Endodermal cell (in vitro differentiated cells): ENCODE results near the gene CSNK1G1. TPM values are rescaled to one million over a fixed set of nuclear protein-coding genes. Genes with fewer than 3 reads are reported as not detected.

Experiments used
- DNase-seq: peaks from one replicate; pipeline ENCODE4 v3.0.0-alpha.2; 2017
- H3K27ac ChIP-seq: 2 replicates; pipeline ENCODE4 v1.5.1; 2013; ENCODE audit warnings: mild to moderate bottlenecking, low read depth, low read length, moderate library complexity
- H3K27me3 ChIP-seq: 2 replicates; pipeline ENCODE4 v1.6.1; 2013; ENCODE audit warnings: mild to moderate bottlenecking, low read length, moderate library complexity; ENCODE audit not compliant: insufficient read depth, control insufficient read depth, poor library complexity, severe bottlenecking
- H3K36me3 ChIP-seq: 2 replicates; pipeline ENCODE4 v1.7.0; 2013; ENCODE audit warnings: mild to moderate bottlenecking, low read length, moderate library complexity; ENCODE audit not compliant: control insufficient read depth, insufficient read depth
- H3K4me1 ChIP-seq: one replicate; pipeline ENCODE4 v1.7.0; 2013; ENCODE audit warnings: low read length; ENCODE audit not compliant: control insufficient read depth, insufficient read depth
- H3K4me3 ChIP-seq: 2 replicates; pipeline ENCODE4 v1.5.1; 2013; ENCODE audit warnings: mild to moderate bottlenecking, low read length, moderate library complexity
- H3K9ac ChIP-seq: 2 replicates; pipeline ENCODE4 v1.6.1; 2013; ENCODE audit warnings: mild to moderate bottlenecking, low read length, moderate library complexity; ENCODE audit not compliant: poor library complexity, severe bottlenecking; ENCODE audit errors: extremely low read depth
- H3K9me3 ChIP-seq: 2 replicates; pipeline ENCODE4 v1.6.1; 2013; ENCODE audit warnings: mild to moderate bottlenecking, low read length, moderate library complexity; ENCODE audit not compliant: control insufficient read depth
- H3K27ac Mint-ChIP-seq: 2 replicates; pipeline ENCODE4 v1.8.0; 2020; ENCODE audit warnings: mixed read lengths
- H3K27me3 Mint-ChIP-seq: 2 replicates; pipeline ENCODE4 v1.8.0; 2021; ENCODE audit warnings: mild to moderate bottlenecking, mixed read lengths; ENCODE audit not compliant: insufficient read depth
- H3K36me3 Mint-ChIP-seq: 2 replicates; pipeline ENCODE4 v1.8.0; 2020; ENCODE audit warnings: low read depth, mixed read lengths
- H3K4me1 Mint-ChIP-seq: 2 replicates; pipeline ENCODE4 v1.8.0; 2020; ENCODE audit warnings: mixed read lengths
- H3K4me3 Mint-ChIP-seq: 2 replicates; pipeline ENCODE4 v1.8.0; 2020; ENCODE audit warnings: mild to moderate bottlenecking, moderate library complexity, mixed read lengths
- H3K9me3 Mint-ChIP-seq: 2 replicates; pipeline ENCODE4 v1.8.0; 2020; ENCODE audit warnings: mild to moderate bottlenecking, mixed read lengths
- CTCF ChIP-seq: fragments of 200-600 bp; sonication (generic); conservative IDR thresholded peaks from 2 replicates; pipeline ENCODE4 v1.5.0; 2021; ENCODE audit warnings: antibody characterized with exemption, mild to moderate bottlenecking
- WGBS, 2 experiments: methylation state at CpG; one replicate each; pipeline versions ENCODE4 v1.1.5 to v1.1.7; 2013; ENCODE audit warnings: missing lambda C conversion rate in 2 of 2, mixed read lengths in 1 of 2; ENCODE audit not compliant: insufficient coverage in 1 of 2, insufficient read length in 1 of 2; 5-methylcytosine and 5-hydroxymethylcytosine counted together
- total RNA-seq, 2 donors: library from RNA; stranded (reverse); fragmentation: NEBNext Ultra II Directional in 1 of 2; extraction: Animal tissue kit (Norgen Biotek cat#: 25700) in 1 of 2; gene quantifications; 2 replicates in 1 of 2; 3 replicates in 1 of 2; pipeline ENCODE4 v1.2.1, GENCODE V29; 2021

Gene CSNK1G1
- total RNA-seq, 2 donors from 2014 or later, result 24.5 to 31.4 TPM

GRCh38 chr15:64149424-64149823, 206.5 kb downstream of the CSNK1G1 start:
- Histone ChIP-seq H3K9me3 (no peaks in the 10 kb centered on the region), H3K4me1 (peaks cover 6% of the 10 kb centered on the region), H3K4me3 (no peak overlapping the region), H3K36me3 (no peaks in the 10 kb centered on the region), H3K9ac (no peak overlapping the region), H3K27me3 (peaks cover 19% of the 10 kb centered on the region), H3K27ac (no peak overlapping the region)
- Mint-ChIP-seq H3K27me3 (peaks cover 34% of the 10 kb centered on the region), H3K27ac (no peak overlapping the region), H3K4me3 (no peak overlapping the region), H3K36me3 (peaks cover 6% of the 10 kb centered on the region), H3K4me1 (peaks cover 17% of the 10 kb centered on the region), H3K9me3 (no peaks in the 10 kb centered on the region)
- DNase-seq, result peak; percentile 79
- TF ChIP-seq CTCF, result peak; percentile 54

GRCh38 chr15:64148581-64148980, 207.4 kb downstream of the CSNK1G1 start:
- Histone ChIP-seq H3K4me1 (peaks cover 6% of the 10 kb centered on the region), H3K9ac (no peak overlapping the region), H3K27me3 (peaks cover 19% of the 10 kb centered on the region), H3K9me3 (no peaks in the 10 kb centered on the region), H3K36me3 (no peaks in the 10 kb centered on the region), H3K4me3 (no peak overlapping the region), H3K27ac (no peak overlapping the region)
- 93% methylated on average over 2 of the region's 3 CpGs for WGBS, 2 experiments
- Mint-ChIP-seq H3K4me1 (peaks cover 16% of the 10 kb centered on the region), H3K27ac (no peak overlapping the region), H3K27me3 (peaks cover 32% of the 10 kb centered on the region), H3K9me3 (no peaks in the 10 kb centered on the region), H3K36me3 (peaks cover 5% of the 10 kb centered on the region), H3K4me3 (no peak overlapping the region)
- no peak for TF ChIP-seq CTCF
- DNase-seq, result no peak

- H3K9me3 Mint-ChIP-seq, result no peaks in the 10 kb centered on the region
- Histone ChIP-seq H3K4me1 (peaks cover 6% of the 10 kb centered on the region), H3K27ac (no peak overlapping the region), H3K9me3 (no peaks in the 10 kb centered on the region), H3K36me3 (no peaks in the 10 kb centered on the region), H3K9ac (no peak overlapping the region), H3K27me3 (peaks cover 16% of the 10 kb centered on the region), H3K4me3 (no peak overlapping the region)
- DNase-seq, result no peak
- H3K27me3 Mint-ChIP-seq, result peaks cover 28% of the 10 kb centered on the region
- H3K4me3 Mint-ChIP-seq, result no peak overlapping the region
- peaks cover 17% of the 10 kb centered on the region for H3K4me1 Mint-ChIP-seq
- no peak for TF ChIP-seq CTCF
- no peak overlapping the region for H3K27ac Mint-ChIP-seq
- peaks cover 5% of the 10 kb centered on the region for H3K36me3 Mint-ChIP-seq
- 91 to 100% methylated on average over 1 to 7 of the region's 7 CpGs for WGBS, 2 experiments
Observed at GRCh38 chr15:64148168-64148567, 207.8 kb downstream of the CSNK1G1 start.
